Measurements from ENCODE around the gene TP53I13.
A peak's percentile ranks its signal among the peaks of the same experiment; 100 is the strongest.

Gene TP53I13

GRCh38 chr17:29612404-29613280 is 44.1 kb downstream of the TP53I13 start:
- H3K4me3 ChIP-seq (ENCODE audit: low read depth, low read length) = no peak overlapping the region
- no peak for DNase-seq (ENCODE audit: low read depth)

GRCh38 chr17:29613352-29613837 is 44.9 kb downstream of the TP53I13 start:
- peak; percentile 75 for TF ChIP-seq CTCF (IDR thresholded peaks at IDR 0.05; ENCODE audit: low read depth, low read length, missing control alignments)
- no peak overlapping the region for H3K4me3 ChIP-seq (ENCODE audit: low read depth, low read length)
- in situ Hi-C loops (cut with HindIII; ENCODE audit: low sequenced_read_pairs) = no loop called here
- DNase-seq (ENCODE audit: low read depth) = peak; percentile 39

More at GRCh38 chr17:29612404-29613280, 44.1 kb downstream of the TP53I13 start:
- in situ Hi-C loops (cut with HindIII; ENCODE audit: low sequenced_read_pairs) = no loop called here
- no peak for TF ChIP-seq CTCF (IDR thresholded peaks at IDR 0.05; ENCODE audit: low read depth, low read length, missing control alignments)

- no peak overlapping the region for H3K4me3 ChIP-seq (ENCODE audit: low read depth, low read length)
- in situ Hi-C loops (cut with HindIII; ENCODE audit: low sequenced_read_pairs) = no loop called here
- TF ChIP-seq CTCF (IDR thresholded peaks at IDR 0.05; ENCODE audit: low read depth, low read length, missing control alignments) = no peak
- DNase-seq (ENCODE audit: low read depth) = no peak
These were observed 45.4 kb downstream of the TP53I13 start for GRCh38 chr17:29613856-29614255.

- in situ Hi-C loops (cut with HindIII; ENCODE audit: low sequenced_read_pairs) = no loop called here
- H3K4me3 ChIP-seq (ENCODE audit: low read depth, low read length) = no peak overlapping the region
- no peak for TF ChIP-seq CTCF (IDR thresholded peaks at IDR 0.05; ENCODE audit: low read depth, low read length, missing control alignments)
- no peak for DNase-seq (ENCODE audit: low read depth)
These were observed 46.0 kb downstream of the TP53I13 start for GRCh38 chr17:29614349-29615047.

- peak overlapping the region; percentile 29 for H3K4me3 ChIP-seq (ENCODE audit: low read depth, low read length)
- DNase-seq (ENCODE audit: low read depth) = no peak
- TF ChIP-seq CTCF (IDR thresholded peaks at IDR 0.05; ENCODE audit: low read depth, low read length, missing control alignments) = no peak
- in situ Hi-C loops (cut with HindIII; ENCODE audit: low sequenced_read_pairs) = no loop called here
These were observed 46.5 kb downstream of the TP53I13 start for GRCh38 chr17:29615048-29615385.

- DNase-seq (ENCODE audit: low read depth) = no peak
- TF ChIP-seq CTCF (IDR thresholded peaks at IDR 0.05; ENCODE audit: low read depth, low read length, missing control alignments) = no peak
- H3K4me3 ChIP-seq (ENCODE audit: low read depth, low read length) = peak overlapping the region; percentile 29
- in situ Hi-C loops (cut with HindIII; ENCODE audit: low sequenced_read_pairs) = no loop called here
These were observed 47.2 kb downstream of the TP53I13 start for GRCh38 chr17:29615492-29616299.

All from astrocyte of the cerebellum (primary cell).